A673 (cell line): ENCODE measurements around the gene FREM1. TPM values are rescaled to one million over a fixed set of nuclear protein-coding genes. Genes with fewer than 3 reads are reported as not detected.
A peak's percentile ranks its signal among the peaks of the same experiment; 100 is the strongest.

Experiments used
- BruUV-seq: library from RNA; stranded (reverse); fragments of 400-500 nt; replicated peaks from 2 replicates; lab custom pipeline; 2021; lab: Mats Ljungman, UMichigan
- CTCF ChIA-PET: fragments of 300-600 bp; sonication (Branson Sonifier 250); formaldehyde crosslinking; loops from one replicate; lab custom pipeline; 2022; ENCODE audit warnings: antibody characterized with exemption; lab: Charles Lee
- POLR2A ChIA-PET: fragments of 300-600 bp; sonication (Branson Sonifier 250); formaldehyde crosslinking; loops from one replicate; lab custom pipeline; 2022; ENCODE audit warnings: antibody characterized with exemption; ENCODE audit not compliant: low non-redundant PET; lab: Charles Lee
- DNase-seq: peaks from one replicate; pipeline ENCODE4 v3.0.0-alpha.2; 2015; ENCODE audit warnings: low spot score
- H3K27ac ChIP-seq: fragments of 200-600 bp; sonication (generic); 2 replicates; pipeline ENCODE4 v1.5.1; 2016; ENCODE audit warnings: mixed run types, low read depth, mild to moderate bottlenecking, mixed read lengths, antibody characterized with exemption, low read length; ENCODE audit not compliant: poor library complexity, severe bottlenecking
- H3K27me3 ChIP-seq: fragments of 200-600 bp; sonication (generic); replicated peaks from 2 replicates; pipeline ENCODE4 v1.6.1; 2017; ENCODE audit warnings: mixed run types, low read depth, mild to moderate bottlenecking, mixed read lengths, antibody characterized with exemption, low read length; ENCODE audit not compliant: insufficient read depth, poor library complexity
- H3K36me3 ChIP-seq: fragments of 200-600 bp; sonication (generic); 2 replicates; pipeline ENCODE4 v1.6.1; 2016; ENCODE audit warnings: mixed run types, mild to moderate bottlenecking, mixed read lengths, antibody characterized with exemption, low read length; ENCODE audit not compliant: insufficient read depth, poor library complexity, severe bottlenecking
- H3K4me1 ChIP-seq: fragments of 200-600 bp; sonication (generic); 2 replicates; pipeline ENCODE4 v1.6.1; 2017; ENCODE audit warnings: mixed run types, mild to moderate bottlenecking, mixed read lengths, antibody characterized with exemption, low read length; ENCODE audit not compliant: insufficient read depth, poor library complexity, severe bottlenecking
- H3K4me3 ChIP-seq: fragments of 200-600 bp; sonication (generic); 2 replicates; pipeline ENCODE4 v1.5.1; 2016; ENCODE audit warnings: low read depth, mixed run types, mild to moderate bottlenecking, mixed read lengths, low read length; ENCODE audit not compliant: poor library complexity, severe bottlenecking
- H3K9me3 ChIP-seq: fragments of 200-600 bp; sonication (generic); 2 replicates; pipeline ENCODE4 v1.6.1; 2016; ENCODE audit warnings: mixed run types, low read depth, mild to moderate bottlenecking, mixed read lengths, antibody characterized with exemption, low read length; ENCODE audit not compliant: poor library complexity, severe bottlenecking
- EZH2 ChIP-seq: fragments of 200-600 bp; sonication (generic); IDR thresholded peaks from 2 replicates; pipeline ENCODE4 v1.6.1; 2017; ENCODE audit warnings: borderline replicate concordance, low read depth, mild to moderate bottlenecking, mixed read lengths, antibody characterized with exemption, low read length; ENCODE audit not compliant: poor library complexity, severe bottlenecking
- intact Hi-C: fragments of 100-400 bp; cut with micrococcal nuclease; formaldehyde crosslinking; loops from one replicate; pipeline ENCODE4 v1.10.0; 2022; ENCODE audit not compliant: unreplicated experiment
- total RNA-seq: library from RNA; stranded (reverse); gene quantifications from 2 replicates; pipeline ENCODE4 v1.2.3, GENCODE V29; 2021
- TF ChIP-seq, protein P1 (sequence below): fragments of 300-800, 200-600 bp; sonication (generic); conservative IDR thresholded peaks from 2 replicates; pipeline ENCODE4 v1.5.1; 2017; ENCODE audit warnings: low read depth, mild to moderate bottlenecking, antibody characterized with exemption, low read length, moderate library complexity, mixed read lengths

FREM1 gene
- total RNA-seq, 1 experiment from 2014 or later: 4.2 TPM

DNA sequence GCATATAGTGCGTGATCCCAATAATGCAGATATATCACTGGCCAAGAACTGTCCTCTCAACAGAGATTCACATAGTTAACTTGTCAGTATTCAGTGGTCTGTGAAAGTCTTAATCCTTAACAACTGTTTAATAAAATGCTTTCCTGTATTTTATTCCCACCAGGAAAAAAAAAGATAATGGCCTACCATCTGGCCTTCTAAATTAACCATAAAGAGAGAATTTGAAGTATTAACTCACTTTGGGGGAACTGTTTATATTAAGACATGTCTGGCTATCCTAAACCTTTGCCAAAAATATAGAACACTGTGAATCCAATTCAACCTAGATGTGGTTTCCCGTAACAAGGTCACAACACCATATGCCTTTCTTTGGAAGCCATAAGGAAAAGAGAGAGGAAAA lies 818 bp upstream of the FREM1 start:
- Histone ChIP-seq H3K36me3 (no peaks in the 10 kb centered on the region), H3K4me1 (peaks cover 27% of the 10 kb centered on the region), H3K27ac (peak overlapping the region; percentile 13), H3K4me3 (no peak overlapping the region), H3K27me3 (no peaks in the 10 kb centered on the region), H3K9me3 (no peaks in the 10 kb centered on the region)
- ChIA-PET CTCF (no interaction called here), POLR2A (no interaction called here)
- intact Hi-C loops: no loop called here
- no TSS peak for BruUV-seq
- DNase-seq: peak; percentile 25
- TF ChIP-seq, protein P1, sequence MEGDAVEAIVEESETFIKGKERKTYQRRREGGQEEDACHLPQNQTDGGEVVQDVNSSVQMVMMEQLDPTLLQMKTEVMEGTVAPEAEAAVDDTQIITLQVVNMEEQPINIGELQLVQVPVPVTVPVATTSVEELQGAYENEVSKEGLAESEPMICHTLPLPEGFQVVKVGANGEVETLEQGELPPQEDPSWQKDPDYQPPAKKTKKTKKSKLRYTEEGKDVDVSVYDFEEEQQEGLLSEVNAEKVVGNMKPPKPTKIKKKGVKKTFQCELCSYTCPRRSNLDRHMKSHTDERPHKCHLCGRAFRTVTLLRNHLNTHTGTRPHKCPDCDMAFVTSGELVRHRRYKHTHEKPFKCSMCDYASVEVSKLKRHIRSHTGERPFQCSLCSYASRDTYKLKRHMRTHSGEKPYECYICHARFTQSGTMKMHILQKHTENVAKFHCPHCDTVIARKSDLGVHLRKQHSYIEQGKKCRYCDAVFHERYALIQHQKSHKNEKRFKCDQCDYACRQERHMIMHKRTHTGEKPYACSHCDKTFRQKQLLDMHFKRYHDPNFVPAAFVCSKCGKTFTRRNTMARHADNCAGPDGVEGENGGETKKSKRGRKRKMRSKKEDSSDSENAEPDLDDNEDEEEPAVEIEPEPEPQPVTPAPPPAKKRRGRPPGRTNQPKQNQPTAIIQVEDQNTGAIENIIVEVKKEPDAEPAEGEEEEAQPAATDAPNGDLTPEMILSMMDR: no peak
- TF ChIP-seq EZH2: no peak

DNA sequence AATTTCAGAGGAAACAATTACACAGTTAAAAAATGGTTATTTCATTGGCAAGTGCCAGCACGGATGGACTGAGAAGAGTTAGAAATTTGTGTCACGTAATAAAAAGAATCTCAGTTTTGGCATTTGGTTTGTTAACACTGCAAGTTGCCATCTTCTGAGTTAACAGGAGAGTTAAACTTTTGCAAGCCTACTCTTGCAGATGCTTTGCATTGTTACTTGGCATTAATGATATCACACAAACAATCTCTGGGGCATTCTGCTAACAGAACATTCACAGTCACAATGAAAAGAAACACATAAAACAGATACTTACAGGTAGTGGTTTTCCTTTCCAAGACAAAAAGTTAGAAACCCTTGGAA lies 647 bp downstream of the FREM1 start:
- POLR2A ChIA-PET: interaction anchor here (0.6 kb wide), 1 partner anchor 869 kb away, joined by 5 read pairs; no protein-coding TSS in a partner anchor
- DNase-seq: no peak
- Histone ChIP-seq H3K36me3 (no peaks in the 10 kb centered on the region), H3K27me3 (no peaks in the 10 kb centered on the region), H3K4me1 (peaks cover 27% of the 10 kb centered on the region), H3K9me3 (no peaks in the 10 kb centered on the region), H3K27ac (no peak overlapping the region), H3K4me3 (peak overlapping the region; percentile 23)
- intact Hi-C loops: no loop called here
- TF ChIP-seq, protein P1: no peak
- no peak for TF ChIP-seq EZH2
- CTCF ChIA-PET: no interaction called here
- BruUV-seq: no TSS peak

DNA sequence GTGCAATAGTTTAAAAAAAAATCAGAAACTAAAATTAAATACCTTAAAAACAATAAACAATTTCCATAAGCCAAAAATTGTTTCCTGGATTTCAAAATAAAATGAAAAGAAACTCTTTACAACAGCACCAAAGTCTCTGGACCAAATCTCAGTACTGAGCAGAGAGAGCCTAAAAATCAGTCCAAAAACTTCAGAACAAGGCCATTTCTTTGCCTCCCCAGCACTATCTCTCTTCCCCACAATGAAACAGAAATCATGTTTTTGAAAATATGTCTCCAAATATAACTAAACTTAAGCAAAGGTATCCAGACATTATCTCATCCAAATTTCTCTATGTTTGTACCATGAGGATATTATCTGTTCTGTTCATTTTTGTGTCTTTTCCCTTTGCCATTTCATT lies 1.0 kb downstream of the FREM1 start:
- no TSS peak for BruUV-seq
- H3K36me3 ChIP-seq: no peaks in the 10 kb centered on the region
- ChIA-PET POLR2A (no interaction called here), CTCF (no interaction called here)
- intact Hi-C loops: no loop called here
- H3K9me3 ChIP-seq: no peaks in the 10 kb centered on the region
- H3K4me3 ChIP-seq: peak overlapping the region; percentile 23
- no peak for DNase-seq
- TF ChIP-seq EZH2: no peak
- TF ChIP-seq, protein P1: no peak
- peaks cover 27% of the 10 kb centered on the region for H3K4me1 ChIP-seq
- no peaks in the 10 kb centered on the region for H3K27me3 ChIP-seq
- no peak overlapping the region for H3K27ac ChIP-seq
